GM06990 (cell line): ENCODE data around the gene DUSP8.

Experiments used
- DNase-seq: peaks from one replicate; pipeline ENCODE4 v3.0.0-alpha.2; 2011; ENCODE audit not compliant: insufficient read length; ENCODE audit errors: extremely low read depth
- H3K27me3 ChIP-seq: replicated peaks from 2 replicates; pipeline ENCODE4 v1.6.0; 2011; ENCODE audit warnings: low read length; ENCODE audit not compliant: control insufficient read depth, insufficient read depth
- H3K36me3 ChIP-seq: 2 replicates; pipeline ENCODE4 v1.5.1; 2011; ENCODE audit warnings: low read length; ENCODE audit not compliant: control insufficient read depth, insufficient read depth
- H3K4me3 ChIP-seq: replicated peaks from 2 replicates; pipeline ENCODE4 v1.5.1; 2011; ENCODE audit warnings: low read depth, mild to moderate bottlenecking, control low read depth, low read length
- CTCF ChIP-seq: IDR thresholded peaks from 2 replicates; pipeline ENCODE4 v1.5.1; 2011; ENCODE audit warnings: low read length, control low read depth, mild to moderate bottlenecking, inconsistent platforms; ENCODE audit not compliant: insufficient read depth, poor library complexity, severe bottlenecking

Gene DUSP8

GRCh38 chr11:1545432-1545831 is 26.6 kb downstream of the DUSP8 start:
- TF ChIP-seq CTCF: no peak
- no peak for DNase-seq
- H3K36me3 ChIP-seq: no peaks in the 10 kb centered on the region
- no peaks in the 10 kb centered on the region; the same call in 1 of the 2 replicates for H3K27me3 ChIP-seq
- no peak overlapping the region for H3K4me3 ChIP-seq

GRCh38 chr11:1544536-1544935 is 27.5 kb downstream of the DUSP8 start:
- Histone ChIP-seq H3K4me3 (no peak overlapping the region), H3K27me3 (no peaks in the 10 kb centered on the region; the same call in 1 of the 2 replicates), H3K36me3 (no peaks in the 10 kb centered on the region)
- no peak for DNase-seq
- no peak for TF ChIP-seq CTCF

GRCh38 chr11:1543606-1544263 is 28.3 kb downstream of the DUSP8 start:
- H3K36me3 ChIP-seq: no peaks in the 10 kb centered on the region
- DNase-seq: no peak
- no peak for TF ChIP-seq CTCF
- no peaks in the 10 kb centered on the region; the same call in 1 of the 2 replicates for H3K27me3 ChIP-seq
- H3K4me3 ChIP-seq: no peak overlapping the region

GRCh38 chr11:1542267-1542666 is 29.8 kb downstream of the DUSP8 start:
- no peak for DNase-seq
- Histone ChIP-seq H3K4me3 (no peak overlapping the region), H3K36me3 (no peaks in the 10 kb centered on the region), H3K27me3 (no peaks in the 10 kb centered on the region; the same call in 1 of the 2 replicates)
- no peak for TF ChIP-seq CTCF

- Histone ChIP-seq H3K4me3 (no peak overlapping the region), H3K27me3 (no peaks in the 10 kb centered on the region; the same call in 1 of the 2 replicates), H3K36me3 (no peaks in the 10 kb centered on the region)
- DNase-seq: no peak
- TF ChIP-seq CTCF: no peak
Observed at GRCh38 chr11:1541474-1542204, 30.4 kb downstream of the DUSP8 start.
